Parathyroid adenoma (tissue), 2 donors: ENCODE data around the gene VAC14.

ENCODE experiments used
- H2AFZ ChIP-seq: fragments of 300-600 bp; sonication (generic); one replicate; pipeline ENCODE4 v1.7.0; 2017; ENCODE audit warnings: antibody characterized with exemption, mild to moderate bottlenecking
- H3K27ac ChIP-seq: fragments of 300-600 bp; sonication (generic); one replicate; pipeline ENCODE4 v1.7.0; 2017
- H3K27me3 ChIP-seq: fragments of 300-600 bp; sonication (generic); one replicate; pipeline ENCODE4 v1.7.0; 2017; ENCODE audit warnings: low read length; ENCODE audit not compliant: control insufficient read depth, insufficient read depth
- H3K36me3 ChIP-seq: fragments of 300-600 bp; sonication (generic); one replicate; pipeline ENCODE4 v1.7.0; 2017; ENCODE audit warnings: low read length; ENCODE audit not compliant: control insufficient read depth, insufficient read depth
- H3K4me1 ChIP-seq: fragments of 300-600 bp; sonication (generic); one replicate; pipeline ENCODE4 v1.7.0; 2017; ENCODE audit warnings: control low read depth
- H3K4me2 ChIP-seq: fragments of 300-600 bp; sonication (generic); one replicate; pipeline ENCODE4 v1.7.0; 2017; ENCODE audit warnings: low read length
- H3K4me3 ChIP-seq: fragments of 300-600 bp; sonication (generic); one replicate; pipeline ENCODE4 v1.7.0; 2017; ENCODE audit warnings: low read depth, low read length
- H3K79me2 ChIP-seq: fragments of 300-600 bp; sonication (generic); one replicate; pipeline ENCODE4 v1.7.0; 2017; ENCODE audit warnings: control low read depth
- H3K9ac ChIP-seq: fragments of 300-600 bp; sonication (generic); one replicate; pipeline ENCODE4 v1.7.0; 2017; ENCODE audit warnings: mild to moderate bottlenecking
- H3K9me3 ChIP-seq: fragments of 300-600 bp; sonication (generic); one replicate; pipeline ENCODE4 v1.7.0; 2017; ENCODE audit warnings: low read length; ENCODE audit not compliant: control insufficient read depth
- TF ChIP-seq, protein P1 (sequence below): fragments of 300-600 bp; sonication (generic); IDR thresholded peaks from one replicate; pipeline ENCODE4 v1.7.0; 2017; ENCODE audit warnings: antibody characterized with exemption, mild to moderate bottlenecking
- donor health status: primary hyperparathyroidism.

VAC14 gene

DNA sequence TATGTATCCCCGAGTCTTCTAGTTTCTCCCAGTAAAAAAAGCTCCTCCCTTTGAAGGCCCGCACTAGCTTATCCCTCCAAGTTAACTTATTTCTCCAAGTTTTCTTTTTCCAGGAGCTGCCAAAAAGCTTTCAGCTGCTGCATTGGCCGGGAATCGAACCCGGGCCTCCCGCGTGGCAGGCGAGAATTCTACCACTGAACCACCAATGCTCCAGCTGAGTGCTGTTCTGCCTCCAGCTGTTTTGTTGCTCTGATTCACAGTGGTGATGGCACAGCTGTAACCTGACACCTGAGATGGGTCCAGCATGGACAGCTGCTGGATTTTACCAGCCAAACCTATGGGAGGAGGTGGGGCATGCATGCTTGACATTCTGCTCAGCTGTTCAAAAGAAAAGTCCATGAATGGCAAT lies 22.1 kb downstream of the VAC14 start:
- peaks cover 5% of the 10 kb centered on the region for H3K79me2 ChIP-seq
- no peaks in the 10 kb centered on the region for H3K27me3 ChIP-seq
- H3K4me1 ChIP-seq = peaks cover 7% of the 10 kb centered on the region
- no peaks in the 10 kb centered on the region for H3K9me3 ChIP-seq
- H3K36me3 ChIP-seq = no peaks in the 10 kb centered on the region
- H2AFZ ChIP-seq = no peak overlapping the region
- peak overlapping the region; percentile 40 for H3K27ac ChIP-seq
- TF ChIP-seq, protein P1, sequence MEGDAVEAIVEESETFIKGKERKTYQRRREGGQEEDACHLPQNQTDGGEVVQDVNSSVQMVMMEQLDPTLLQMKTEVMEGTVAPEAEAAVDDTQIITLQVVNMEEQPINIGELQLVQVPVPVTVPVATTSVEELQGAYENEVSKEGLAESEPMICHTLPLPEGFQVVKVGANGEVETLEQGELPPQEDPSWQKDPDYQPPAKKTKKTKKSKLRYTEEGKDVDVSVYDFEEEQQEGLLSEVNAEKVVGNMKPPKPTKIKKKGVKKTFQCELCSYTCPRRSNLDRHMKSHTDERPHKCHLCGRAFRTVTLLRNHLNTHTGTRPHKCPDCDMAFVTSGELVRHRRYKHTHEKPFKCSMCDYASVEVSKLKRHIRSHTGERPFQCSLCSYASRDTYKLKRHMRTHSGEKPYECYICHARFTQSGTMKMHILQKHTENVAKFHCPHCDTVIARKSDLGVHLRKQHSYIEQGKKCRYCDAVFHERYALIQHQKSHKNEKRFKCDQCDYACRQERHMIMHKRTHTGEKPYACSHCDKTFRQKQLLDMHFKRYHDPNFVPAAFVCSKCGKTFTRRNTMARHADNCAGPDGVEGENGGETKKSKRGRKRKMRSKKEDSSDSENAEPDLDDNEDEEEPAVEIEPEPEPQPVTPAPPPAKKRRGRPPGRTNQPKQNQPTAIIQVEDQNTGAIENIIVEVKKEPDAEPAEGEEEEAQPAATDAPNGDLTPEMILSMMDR = no peak
- H3K9ac ChIP-seq = no peak overlapping the region
- no peak overlapping the region for H3K4me2 ChIP-seq
- peak overlapping the region; percentile 2 for H3K4me3 ChIP-seq

DNA sequence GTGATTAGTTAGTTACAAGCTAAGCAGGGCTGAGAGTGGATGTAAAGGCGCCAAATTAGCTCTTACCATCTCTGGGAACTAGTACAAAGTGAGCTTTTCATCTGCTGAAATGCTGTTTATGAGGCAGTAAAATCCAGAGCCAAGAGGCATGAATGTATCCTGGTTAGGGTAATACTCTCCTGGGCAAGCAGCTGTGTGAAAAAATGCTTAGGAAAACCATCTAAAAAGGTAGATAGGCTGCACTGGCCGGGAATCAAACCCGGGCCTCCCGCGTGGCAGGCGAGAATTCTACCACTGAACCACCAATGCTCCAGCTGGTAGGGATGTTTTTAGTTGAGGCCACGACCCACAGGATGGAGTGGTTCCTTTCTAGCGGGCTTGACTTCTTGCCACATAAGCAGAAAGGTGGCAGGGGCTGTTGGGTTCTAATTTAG lies 23.0 kb downstream of the VAC14 start:
- Histone ChIP-seq H3K27ac (no peak overlapping the region), H3K9me3 (no peaks in the 10 kb centered on the region), H3K79me2 (no peaks in the 10 kb centered on the region), H3K4me3 (no peak overlapping the region), H3K4me1 (peaks cover 7% of the 10 kb centered on the region), H3K36me3 (no peaks in the 10 kb centered on the region), H3K4me2 (no peak overlapping the region), H2AFZ (no peak overlapping the region), H3K27me3 (no peaks in the 10 kb centered on the region), H3K9ac (no peak overlapping the region)
- TF ChIP-seq, protein P1 = no peak

DNA sequence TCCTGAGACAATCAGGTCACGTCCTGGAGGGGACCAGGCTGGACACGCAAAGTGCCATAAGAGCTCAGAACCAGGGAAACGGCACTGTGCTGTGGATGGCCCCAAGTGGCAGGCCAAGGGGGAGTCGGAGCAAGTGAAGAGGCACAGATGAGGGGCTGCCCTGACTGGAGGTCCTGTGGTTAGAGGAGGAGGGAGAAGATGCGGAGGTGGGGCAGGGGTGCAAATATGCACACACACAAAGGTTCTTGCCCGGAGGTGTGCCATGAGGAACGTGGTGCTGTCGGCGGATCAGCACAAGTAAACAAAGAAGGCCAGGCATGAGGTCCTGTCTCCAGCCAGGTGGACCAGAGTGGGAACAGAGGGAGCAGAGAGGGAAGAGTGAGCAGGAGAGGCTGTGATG lies 23.5 kb downstream of the VAC14 start:
- Histone ChIP-seq H3K9ac (no peak overlapping the region), H3K4me2 (no peak overlapping the region), H3K79me2 (no peaks in the 10 kb centered on the region), H3K4me1 (peaks cover 7% of the 10 kb centered on the region), H3K9me3 (no peaks in the 10 kb centered on the region), H3K27ac (no peak overlapping the region), H3K4me3 (no peak overlapping the region), H3K27me3 (no peaks in the 10 kb centered on the region), H2AFZ (no peak overlapping the region), H3K36me3 (no peaks in the 10 kb centered on the region)
- TF ChIP-seq, protein P1 = no peak

DNA sequence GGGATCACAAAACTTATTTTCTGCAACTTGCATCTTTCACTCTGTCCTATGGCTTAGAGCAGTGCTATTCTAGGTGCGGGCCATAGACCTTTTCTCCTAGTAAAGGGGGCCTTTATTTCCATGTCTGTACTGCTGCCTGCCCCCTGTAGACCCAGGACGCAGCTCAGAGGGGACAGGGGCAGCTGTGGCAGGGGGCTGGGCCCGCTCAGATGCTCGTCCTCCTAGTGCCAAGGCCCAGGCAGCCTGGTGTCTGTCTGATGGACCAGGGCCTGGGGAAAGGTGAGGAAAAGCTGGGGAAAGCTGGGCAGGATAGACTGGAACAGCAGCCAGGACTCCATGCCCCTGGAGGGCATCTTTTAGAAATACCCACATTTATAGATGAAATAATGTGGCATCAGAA lies 25.6 kb downstream of the VAC14 start:
- Histone ChIP-seq H3K36me3 (no peaks in the 10 kb centered on the region), H3K27ac (no peak overlapping the region)
- TF ChIP-seq, protein P1 = no peak

DNA sequence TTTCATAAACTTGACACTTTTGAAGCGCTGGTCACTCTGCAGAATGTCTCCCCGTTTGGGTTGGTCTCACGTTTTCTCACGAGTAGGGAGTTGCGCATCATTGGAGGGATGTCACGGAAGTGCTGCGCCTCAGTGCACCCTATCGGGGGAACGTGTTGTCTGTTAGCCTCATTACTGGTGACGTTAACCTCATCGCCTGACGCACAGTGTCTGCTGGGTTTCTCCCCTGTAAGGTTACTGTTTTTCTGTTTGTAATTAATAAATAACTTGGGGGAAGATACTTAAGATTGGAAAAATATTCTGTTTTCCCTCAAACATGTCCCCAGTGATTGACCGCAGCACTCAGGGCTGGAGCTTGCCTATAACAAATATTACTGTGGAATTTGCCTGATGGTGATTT lies 26.7 kb downstream of the VAC14 start:
- no peaks in the 10 kb centered on the region for H3K9me3 ChIP-seq
- no peaks in the 10 kb centered on the region for H3K27me3 ChIP-seq
- no peaks in the 10 kb centered on the region for H3K36me3 ChIP-seq
- H3K9ac ChIP-seq = no peak overlapping the region
- H3K79me2 ChIP-seq = peaks cover 11% of the 10 kb centered on the region
- no peak overlapping the region for H2AFZ ChIP-seq
- H3K4me2 ChIP-seq = no peak overlapping the region
- TF ChIP-seq, protein P1 = no peak
- peaks cover 3% of the 10 kb centered on the region for H3K4me1 ChIP-seq
- H3K27ac ChIP-seq = no peak overlapping the region
- H3K4me3 ChIP-seq = no peak overlapping the region

More for the DNA sequence above, 25.6 kb downstream of the VAC14 start:
- Histone ChIP-seq H3K4me3 (no peak overlapping the region), H3K9ac (no peak overlapping the region), H3K4me2 (no peak overlapping the region), H3K79me2 (peaks cover 8% of the 10 kb centered on the region), H3K27me3 (no peaks in the 10 kb centered on the region), H2AFZ (no peak overlapping the region), H3K4me1 (peaks cover 7% of the 10 kb centered on the region), H3K9me3 (no peaks in the 10 kb centered on the region)
